GM20000 (cell line): ENCODE data around the gene CNR2.

Experiments
- DNase-seq: peaks from one replicate; pipeline ENCODE4 v3.0.0; 2012; ENCODE audit warnings: low spot score
- TF ChIP-seq, protein P1 (sequence below): IDR thresholded peaks from 2 replicates; pipeline ENCODE4 v1.5.1; 2012; ENCODE audit warnings: mild to moderate bottlenecking, control low read depth; ENCODE audit errors: extremely low read depth, missing control alignments

Gene CNR2

DNA sequence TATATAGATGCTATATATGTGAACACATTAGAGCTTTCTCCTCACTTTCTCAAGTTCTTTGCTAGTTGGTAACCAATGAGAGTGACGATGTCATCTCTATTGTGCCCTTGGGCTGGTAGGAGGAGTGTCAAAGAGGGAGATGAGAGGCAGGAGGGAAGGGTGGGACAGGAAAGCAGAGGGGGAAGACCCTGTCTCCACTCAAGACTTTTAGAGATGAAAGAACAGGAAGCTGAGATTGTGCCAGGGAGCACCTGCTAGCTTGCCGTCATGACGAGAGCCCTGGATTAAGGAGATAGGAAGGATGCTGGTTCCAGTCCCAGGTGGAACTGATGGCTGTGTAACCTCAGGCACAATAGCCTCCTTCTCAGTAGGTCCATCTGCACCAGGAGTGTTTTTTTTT is 16.7 kb downstream of the CNR2 start:
- no peak for DNase-seq

DNA sequence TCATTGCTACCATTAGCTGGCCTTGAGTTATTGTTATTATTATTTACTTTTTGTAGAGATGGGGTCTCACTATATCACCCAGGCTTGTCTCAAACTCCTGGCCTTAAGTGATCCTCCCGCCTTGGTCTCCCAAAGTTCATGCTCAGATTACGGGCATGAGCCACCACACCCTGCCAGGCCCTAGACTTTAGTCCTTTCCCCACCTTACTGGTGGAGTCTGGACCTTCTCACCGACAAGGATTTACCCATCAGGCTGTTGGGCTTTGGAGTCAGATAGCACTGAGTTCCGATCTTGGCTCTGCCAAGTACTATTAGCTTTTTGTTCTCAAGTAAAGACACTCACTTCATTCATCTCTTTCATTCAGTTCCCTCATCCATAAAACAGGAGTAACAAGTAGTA is 17.2 kb downstream of the CNR2 start:
- DNase-seq, result no peak
- TF ChIP-seq, protein P1, sequence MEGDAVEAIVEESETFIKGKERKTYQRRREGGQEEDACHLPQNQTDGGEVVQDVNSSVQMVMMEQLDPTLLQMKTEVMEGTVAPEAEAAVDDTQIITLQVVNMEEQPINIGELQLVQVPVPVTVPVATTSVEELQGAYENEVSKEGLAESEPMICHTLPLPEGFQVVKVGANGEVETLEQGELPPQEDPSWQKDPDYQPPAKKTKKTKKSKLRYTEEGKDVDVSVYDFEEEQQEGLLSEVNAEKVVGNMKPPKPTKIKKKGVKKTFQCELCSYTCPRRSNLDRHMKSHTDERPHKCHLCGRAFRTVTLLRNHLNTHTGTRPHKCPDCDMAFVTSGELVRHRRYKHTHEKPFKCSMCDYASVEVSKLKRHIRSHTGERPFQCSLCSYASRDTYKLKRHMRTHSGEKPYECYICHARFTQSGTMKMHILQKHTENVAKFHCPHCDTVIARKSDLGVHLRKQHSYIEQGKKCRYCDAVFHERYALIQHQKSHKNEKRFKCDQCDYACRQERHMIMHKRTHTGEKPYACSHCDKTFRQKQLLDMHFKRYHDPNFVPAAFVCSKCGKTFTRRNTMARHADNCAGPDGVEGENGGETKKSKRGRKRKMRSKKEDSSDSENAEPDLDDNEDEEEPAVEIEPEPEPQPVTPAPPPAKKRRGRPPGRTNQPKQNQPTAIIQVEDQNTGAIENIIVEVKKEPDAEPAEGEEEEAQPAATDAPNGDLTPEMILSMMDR, result no peak

More for the DNA sequence above, 16.7 kb downstream of the CNR2 start:
- TF ChIP-seq, protein P1, result no peak

DNA sequence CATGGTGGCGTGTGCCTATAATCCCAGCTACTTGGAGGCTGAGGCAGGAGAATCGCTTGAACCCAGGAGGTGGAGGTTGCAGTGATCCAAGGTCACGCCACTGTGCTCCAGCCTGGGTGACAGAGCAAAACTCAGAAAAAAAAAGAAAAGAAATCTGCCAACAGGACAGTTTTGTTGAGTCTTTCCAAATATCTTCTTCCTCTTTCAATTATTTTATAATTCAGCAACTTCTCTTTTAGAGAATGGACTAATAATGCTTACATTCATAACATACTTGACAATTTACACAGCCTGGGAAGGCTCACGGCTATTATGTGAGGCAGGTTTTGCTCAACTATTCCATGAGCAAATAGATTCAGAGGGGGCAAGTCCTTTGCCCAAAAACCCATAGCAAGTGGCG is 18.1 kb downstream of the CNR2 start:
- no peak for DNase-seq
- TF ChIP-seq, protein P1, result no peak

DNA sequence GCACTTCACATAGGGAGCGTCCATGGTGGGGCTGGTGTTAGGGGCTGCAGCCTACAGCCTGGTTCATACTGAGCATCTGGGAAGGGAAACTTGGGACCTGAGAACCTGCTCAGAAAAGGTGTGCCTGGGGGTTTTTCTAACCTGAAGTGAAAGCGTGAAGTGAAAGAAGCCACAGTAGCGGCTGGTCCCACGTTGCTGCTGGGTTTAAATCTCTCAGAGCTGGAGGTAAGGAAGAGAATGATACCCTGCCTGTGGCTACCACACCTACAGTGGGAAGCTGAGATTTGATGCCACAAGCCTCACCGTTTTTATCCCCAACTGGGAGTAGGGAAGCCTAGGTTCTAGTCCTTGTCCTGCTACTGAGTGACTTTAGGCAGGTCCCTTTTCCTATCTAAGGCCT is 24.1 kb downstream of the CNR2 start:
- TF ChIP-seq, protein P1, result no peak
- DNase-seq, result peak; percentile 51

DNA sequence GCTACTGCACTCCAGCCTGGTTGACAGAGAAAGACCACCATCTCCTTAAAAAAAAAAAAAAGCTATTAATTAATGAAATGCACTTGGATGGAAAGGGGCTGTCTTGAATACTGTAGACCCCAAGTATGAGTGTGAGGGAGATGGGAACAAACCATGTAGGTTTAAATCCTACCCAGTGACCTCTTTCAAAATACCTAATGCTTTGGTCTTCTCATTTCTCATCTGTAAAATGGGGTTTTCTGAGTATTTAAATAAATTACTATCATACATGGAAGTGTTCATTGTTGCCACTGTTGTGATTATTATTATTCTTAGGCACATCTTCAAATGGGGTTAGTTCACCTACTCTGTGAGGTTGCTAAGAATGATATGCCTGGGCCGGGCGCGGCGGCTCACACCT is 27.9 kb downstream of the CNR2 start:
- TF ChIP-seq, protein P1, result no peak
- no peak for DNase-seq

DNA sequence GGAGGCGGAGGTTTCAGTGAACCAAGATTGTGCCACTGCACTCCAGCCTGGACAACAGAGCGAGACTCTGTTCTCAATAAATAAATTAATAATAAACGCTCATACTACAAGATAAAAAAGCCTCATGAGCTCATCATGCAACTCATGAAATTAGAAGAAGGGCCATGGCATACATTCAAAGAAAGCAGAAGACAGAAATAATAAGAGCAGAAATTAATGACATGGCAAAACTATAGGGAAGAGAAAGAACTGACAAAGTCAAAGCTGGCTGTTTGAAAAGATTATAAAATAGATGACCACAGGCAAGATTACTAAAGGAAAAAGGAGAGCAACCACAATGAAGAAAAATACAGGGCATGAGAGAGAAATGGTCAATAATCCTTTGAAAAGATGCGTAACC is 30.4 kb downstream of the CNR2 start:
- DNase-seq, result no peak
- TF ChIP-seq, protein P1, result no peak

DNA sequence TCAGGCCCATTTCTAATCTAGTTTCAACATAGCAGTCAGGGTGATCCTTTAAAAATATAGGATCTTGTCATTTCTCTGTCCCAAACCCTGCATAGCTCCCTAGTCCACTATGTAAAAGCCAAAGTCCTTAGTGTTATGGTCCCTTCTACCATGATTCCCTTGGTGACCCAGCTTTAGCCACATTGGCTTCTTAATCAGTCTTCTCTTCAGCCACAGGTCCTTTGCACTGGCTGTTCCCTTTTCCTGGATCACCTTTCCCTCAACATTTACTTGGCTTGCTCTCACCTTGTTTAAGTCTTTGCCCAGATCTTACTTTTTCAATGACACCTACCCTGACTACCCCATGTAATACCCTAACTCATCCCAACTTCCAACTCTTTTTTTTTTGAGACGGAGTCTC is 33.4 kb downstream of the CNR2 start:
- no peak for DNase-seq

More for the DNA sequence above, 33.4 kb downstream of the CNR2 start:
- TF ChIP-seq, protein P1, result no peak
